Gastrocnemius medialis (tissue), 4 donors: Measurements from ENCODE around the gene PRIMPOL. TPM values are rescaled to one million over a fixed set of nuclear protein-coding genes. Genes with fewer than 3 reads are reported as not detected.
A peak's percentile ranks its signal among the peaks of the same experiment; 100 is the strongest.

Experiments
- ATAC-seq, 2 donors: fragments of 150-250 bp; one replicate each; pipeline ENCODE4 v1.9.1; 2016
- DNase-seq, 2 donors: peaks; one replicate each; pipeline ENCODE4 v3.0.0-alpha.2; 2019
- H3K27ac ChIP-seq, 4 donors: fragments of 200-600 bp; sonication (generic); 1 replicate in 1 of 4; 2 replicates in 3 of 4; pipeline ENCODE4 v1.5.1; 2016 to 2018; ENCODE audit warnings: mild to moderate bottlenecking in 2 of 4, moderate library complexity in 1 of 4
- H3K27me3 ChIP-seq, 3 donors: fragments of 200-600 bp; sonication (generic) in 2 of 3; 1 replicate in 1 of 3; 2 replicates in 2 of 3; pipeline versions ENCODE4 v1.5.1 to v1.6.0; 2016 to 2019; ENCODE audit warnings: mild to moderate bottlenecking in 1 of 3, moderate library complexity in 1 of 3
- H3K36me3 ChIP-seq, 2 donors: fragments of 200-600 bp; sonication (generic) in 1 of 2; one replicate each; pipeline ENCODE4 v1.5.1; 2017 to 2018
- H3K4me1 ChIP-seq, 2 donors: fragments of 200-600 bp; sonication (generic) in 1 of 2; one replicate each; pipeline ENCODE4 v1.5.1; 2016 to 2017; ENCODE audit warnings: mild to moderate bottlenecking in 2 of 2
- H3K4me3 ChIP-seq, 4 donors: fragments of 200-600 bp; sonication (generic) in 3 of 4; 1 replicate in 1 of 4; 2 replicates in 3 of 4; pipeline ENCODE4 v1.5.1; 2016 to 2019; ENCODE audit warnings: mild to moderate bottlenecking in 2 of 4
- H3K9me3 ChIP-seq, 3 donors: fragments of 200-600 bp; sonication (generic) in 2 of 3; 1 replicate in 1 of 3; 2 replicates in 2 of 3; pipeline ENCODE4 v1.5.1; 2016 to 2019
- POLR2A ChIP-seq, 2 donors: fragments of 450-650 bp; IDR thresholded peaks; one replicate each; pipeline ENCODE4 v1.6.1; 2017; ENCODE audit warnings: antibody characterized with exemption in 2 of 2, mild to moderate bottlenecking in 2 of 2, moderate library complexity in 2 of 2
- in situ Hi-C, 4 donors: fragments of 200-750 bp; cut with MboI; loops; one replicate each; pipeline versions ENCODE4 v1.15.0 to v1.8.0; 2017; ENCODE audit warnings: low sequenced_read_pairs in 4 of 4
- intact Hi-C: fragments of 100-400 bp; cut with DNase I; formaldehyde crosslinking; loops from one replicate; pipeline ENCODE4 v1.15.1; 2023; ENCODE audit warnings: low total_unique reads
- total RNA-seq, 4 donors: library from RNA; depleted of rRNA; stranded (reverse); fragments of >200 nt; gene quantifications; one replicate each; pipeline versions ENCODE4 v1.1.0 to v1.2.3, GENCODE V29; 2016
- TF ChIP-seq, protein P1 (sequence below), 5 experiments: fragments of 450-650 bp in 3 of 5; fragments of 200-600 bp in 2 of 5; sonication (generic) in 2 of 5; IDR thresholded peaks in 4 of 5; conservative IDR thresholded peaks in 1 of 5; 1 replicate in 4 of 5; 2 replicates in 1 of 5; pipeline ENCODE4 v1.5.1; 2016 to 2019; ENCODE audit warnings: antibody characterized with exemption in 5 of 5, mild to moderate bottlenecking in 3 of 5, moderate library complexity in 3 of 5

Gene PRIMPOL
- total RNA-seq, 4 donors from 2014 or later = 5.9 to 11.1 (median 10.7) TPM

DNA sequence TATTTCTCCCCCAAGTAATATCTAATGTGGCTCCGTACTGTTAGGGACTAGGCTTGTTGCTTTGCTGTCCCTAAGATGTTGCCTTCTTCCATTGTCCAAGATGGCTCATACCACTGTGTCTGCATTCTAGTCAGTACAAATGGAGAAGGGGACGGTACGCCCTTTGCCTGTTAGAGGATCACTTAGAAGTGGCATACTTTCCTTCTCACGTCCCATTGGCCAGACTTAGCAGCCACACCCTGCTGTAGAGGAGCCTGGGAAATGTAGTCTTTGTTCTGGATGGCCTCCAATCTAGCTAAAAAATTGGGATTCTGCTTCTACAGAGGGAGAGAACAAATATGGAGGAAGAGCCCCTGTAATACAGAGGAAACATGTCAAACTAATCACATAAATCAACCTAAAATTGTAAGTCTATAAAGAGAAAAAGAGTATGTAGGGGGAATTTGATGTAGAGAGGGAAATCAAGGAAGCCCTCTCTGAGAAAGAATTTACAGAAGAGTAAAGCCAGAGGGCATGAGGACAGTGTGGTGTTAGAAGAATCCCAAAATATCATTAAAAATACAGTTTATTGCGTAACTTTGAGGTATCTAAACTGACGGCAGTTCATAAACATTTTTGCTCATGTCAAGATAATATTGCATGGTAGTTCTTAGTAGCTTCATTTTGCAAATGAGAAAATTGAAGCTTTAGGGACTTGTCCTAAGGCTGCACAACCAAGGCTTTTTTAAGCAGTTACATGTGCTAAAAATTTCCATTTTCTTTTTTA, 15.1 kb downstream of the PRIMPOL start:
- in situ Hi-C loops = no loop called here
- intact Hi-C loops = no loop called here
- Histone ChIP-seq H3K9me3 (no peaks in the 10 kb centered on the region), H3K27ac (no peak overlapping the region), H3K4me1 (no peaks in the 10 kb centered on the region), H3K36me3 (peaks cover 0 to 31% of the 10 kb centered on the region in 2 donors), H3K4me3 (no peak overlapping the region), H3K27me3 (no peaks in the 10 kb centered on the region)
- DNase-seq (no peak), ATAC-seq (peak in 1 of 2 donors; percentile 80)
- TF ChIP-seq, protein P1, sequence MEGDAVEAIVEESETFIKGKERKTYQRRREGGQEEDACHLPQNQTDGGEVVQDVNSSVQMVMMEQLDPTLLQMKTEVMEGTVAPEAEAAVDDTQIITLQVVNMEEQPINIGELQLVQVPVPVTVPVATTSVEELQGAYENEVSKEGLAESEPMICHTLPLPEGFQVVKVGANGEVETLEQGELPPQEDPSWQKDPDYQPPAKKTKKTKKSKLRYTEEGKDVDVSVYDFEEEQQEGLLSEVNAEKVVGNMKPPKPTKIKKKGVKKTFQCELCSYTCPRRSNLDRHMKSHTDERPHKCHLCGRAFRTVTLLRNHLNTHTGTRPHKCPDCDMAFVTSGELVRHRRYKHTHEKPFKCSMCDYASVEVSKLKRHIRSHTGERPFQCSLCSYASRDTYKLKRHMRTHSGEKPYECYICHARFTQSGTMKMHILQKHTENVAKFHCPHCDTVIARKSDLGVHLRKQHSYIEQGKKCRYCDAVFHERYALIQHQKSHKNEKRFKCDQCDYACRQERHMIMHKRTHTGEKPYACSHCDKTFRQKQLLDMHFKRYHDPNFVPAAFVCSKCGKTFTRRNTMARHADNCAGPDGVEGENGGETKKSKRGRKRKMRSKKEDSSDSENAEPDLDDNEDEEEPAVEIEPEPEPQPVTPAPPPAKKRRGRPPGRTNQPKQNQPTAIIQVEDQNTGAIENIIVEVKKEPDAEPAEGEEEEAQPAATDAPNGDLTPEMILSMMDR (IDR thresholded peaks at IDR 0.05 in 4 of 5, conservative IDR thresholded peaks at IDR 0.05 in 1 of 5) = no peak
- no peak for TF ChIP-seq POLR2A (IDR thresholded peaks at IDR 0.05)

DNA sequence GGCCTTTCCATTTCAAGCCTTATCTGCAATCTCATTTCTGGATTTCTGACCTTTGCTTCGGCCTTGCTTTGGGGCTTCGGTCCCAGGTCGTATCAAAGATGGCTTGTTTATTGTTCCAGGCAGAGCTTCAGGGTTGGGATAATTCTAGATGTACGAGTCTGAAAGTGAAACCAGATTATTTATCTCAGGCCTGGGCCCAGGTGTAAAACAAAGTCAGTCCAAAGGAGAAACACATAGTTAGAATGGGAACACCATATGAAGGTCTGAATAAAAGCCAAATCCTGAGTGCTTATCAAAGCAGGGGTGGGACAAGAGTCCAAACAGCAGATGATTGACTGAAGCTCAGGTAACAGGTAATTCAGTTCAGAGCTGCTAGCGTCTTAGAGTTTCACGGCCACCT, 17.1 kb downstream of the PRIMPOL start:
- no peak overlapping the region for H3K4me3 ChIP-seq
- no peak for TF ChIP-seq POLR2A (IDR thresholded peaks at IDR 0.05)
- TF ChIP-seq, protein P1 (IDR thresholded peaks at IDR 0.05 in 4 of 5, conservative IDR thresholded peaks at IDR 0.05 in 1 of 5) = no peak
- DNase-seq = no peak
- in situ Hi-C loops = no loop called here
- H3K36me3 ChIP-seq = peaks cover 0 to 19% of the 10 kb centered on the region in 2 donors
- no peak overlapping the region for H3K27ac ChIP-seq
- H3K27me3 ChIP-seq = no peaks in the 10 kb centered on the region
- no peaks in the 10 kb centered on the region for H3K9me3 ChIP-seq
- intact Hi-C loops = no loop called here
- no peak for ATAC-seq
- H3K4me1 ChIP-seq = no peaks in the 10 kb centered on the region

DNA sequence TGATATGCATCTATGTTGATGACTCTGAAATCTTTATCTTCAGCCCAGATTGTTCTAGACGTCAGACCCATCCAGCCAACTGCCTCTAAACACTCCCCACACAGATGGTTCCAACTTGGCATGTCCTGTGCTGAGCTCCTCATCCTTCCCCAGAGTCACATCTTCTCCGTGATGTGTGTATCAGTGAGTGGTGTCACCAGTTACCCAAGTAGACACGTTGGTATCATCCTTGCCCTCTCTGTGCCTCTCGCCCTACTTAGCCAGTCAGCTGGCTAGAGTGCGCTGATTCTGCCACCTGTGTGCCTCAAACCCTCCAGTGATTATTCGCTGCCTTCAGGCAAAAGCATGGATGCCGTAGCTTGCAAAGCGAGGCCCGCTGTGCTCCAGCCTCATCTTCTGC, 18.6 kb downstream of the PRIMPOL start:
- Histone ChIP-seq H3K36me3 (peaks cover 0 to 28% of the 10 kb centered on the region in 2 donors), H3K9me3 (no peaks in the 10 kb centered on the region), H3K4me3 (no peak overlapping the region), H3K27ac (no peak overlapping the region), H3K27me3 (no peaks in the 10 kb centered on the region), H3K4me1 (no peaks in the 10 kb centered on the region)
- ATAC-seq (no peak), DNase-seq (no peak)
- intact Hi-C loops = no loop called here
- TF ChIP-seq POLR2A (IDR thresholded peaks at IDR 0.05) = no peak
- TF ChIP-seq, protein P1 (IDR thresholded peaks at IDR 0.05 in 4 of 5, conservative IDR thresholded peaks at IDR 0.05 in 1 of 5) = no peak
- in situ Hi-C loops = no loop called here

DNA sequence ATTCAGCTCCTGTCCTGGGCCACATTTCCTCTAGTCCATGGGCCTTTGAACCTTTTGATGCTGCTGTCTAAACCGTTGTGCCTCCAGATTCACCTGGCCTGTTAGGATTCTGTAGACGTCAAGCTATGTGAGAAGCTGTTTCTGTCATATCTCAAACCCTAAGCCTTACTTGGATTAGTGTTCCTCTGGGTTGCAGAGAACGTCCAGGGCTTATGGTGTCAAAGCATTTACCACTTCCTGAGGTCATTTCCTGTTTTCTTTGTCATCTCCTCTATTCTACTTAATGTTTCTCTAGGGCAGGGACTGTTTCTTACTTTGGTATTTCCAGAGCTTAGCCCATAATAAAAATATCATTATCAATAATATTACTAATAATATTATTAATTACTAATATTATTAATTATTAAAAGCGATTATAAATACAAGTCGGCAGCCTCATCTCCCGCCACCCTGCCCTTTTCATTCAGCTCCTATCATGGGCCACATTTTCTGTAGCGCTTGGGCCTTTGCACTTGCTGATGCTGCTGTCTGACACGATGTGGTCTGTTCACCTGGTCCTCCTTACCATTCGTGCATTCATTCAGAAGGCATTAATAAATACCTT, 19.1 kb downstream of the PRIMPOL start:
- no peak for ATAC-seq

More for the DNA sequence above, 19.1 kb downstream of the PRIMPOL start:
- DNase-seq = no peak
- in situ Hi-C loops = no loop called here
- Histone ChIP-seq H3K4me1 (no peaks in the 10 kb centered on the region), H3K27me3 (no peaks in the 10 kb centered on the region), H3K36me3 (peaks cover 0 to 28% of the 10 kb centered on the region in 2 donors), H3K4me3 (no peak overlapping the region), H3K27ac (no peak overlapping the region), H3K9me3 (no peaks in the 10 kb centered on the region)
- intact Hi-C loops = no loop called here
- no peak for TF ChIP-seq POLR2A (IDR thresholded peaks at IDR 0.05)
- TF ChIP-seq, protein P1 (IDR thresholded peaks at IDR 0.05 in 4 of 5, conservative IDR thresholded peaks at IDR 0.05 in 1 of 5) = no peak
